Natural killer cell treated with Interleukin-12 subunit alpha and Interleukin-12 subunit beta and Interleukin-15 and Interleukin-18, amount 100 ng/mL, for 72 hours (primary cell): ENCODE measurements around the gene MED12L. TPM values are rescaled to one million over a fixed set of nuclear protein-coding genes. Genes with fewer than 3 reads are reported as not detected.

Source experiments
- ATAC-seq, 2 donors: fragments of 150-1000 bp; cut with Tn5 transposase in 1 of 2; sonication (Bioruptor Pico), chemical (Tn5 transposase) in 1 of 2; 2 replicates each; pipeline ENCODE4 v1.10.0; 2021
- DNase-seq: peaks from one replicate; pipeline ENCODE4 v3.0.0; 2022; ENCODE audit warnings: low spot score
- H3K27ac Mint-ChIP-seq, 2 donors: 1 replicate in 1 of 2; 2 replicates in 1 of 2; pipeline ENCODE4 v1.8.0; 2022; ENCODE audit warnings: mixed read lengths in 2 of 2, mild to moderate bottlenecking in 1 of 2, moderate library complexity in 1 of 2
- H3K27me3 Mint-ChIP-seq, 2 donors: 1 replicate in 1 of 2; 2 replicates in 1 of 2; pipeline ENCODE4 v1.8.0; 2022; ENCODE audit warnings: mixed read lengths in 2 of 2
- H3K36me3 Mint-ChIP-seq: one replicate; pipeline ENCODE4 v1.8.0; 2022; ENCODE audit warnings: mixed read lengths
- H3K4me1 Mint-ChIP-seq, 2 donors: 1 replicate in 1 of 2; 2 replicates in 1 of 2; pipeline ENCODE4 v1.8.0; 2022; ENCODE audit warnings: low read depth in 2 of 2, mixed read lengths in 2 of 2, mild to moderate bottlenecking in 1 of 2
- H3K4me3 Mint-ChIP-seq: one replicate; pipeline ENCODE4 v1.8.0; 2022; ENCODE audit warnings: mixed read lengths
- H3K9me3 Mint-ChIP-seq: 2 replicates; pipeline ENCODE4 v1.8.0; 2022; ENCODE audit warnings: mixed read lengths
- total RNA-seq, 2 donors: library from RNA; stranded (reverse); gene quantifications; one replicate each; pipeline ENCODE4 v1.2.3, GENCODE V29; 2022

The MED12L gene
- total RNA-seq, 2 donors from 2014 or later: 1.7 to 2.8 TPM

DNA sequence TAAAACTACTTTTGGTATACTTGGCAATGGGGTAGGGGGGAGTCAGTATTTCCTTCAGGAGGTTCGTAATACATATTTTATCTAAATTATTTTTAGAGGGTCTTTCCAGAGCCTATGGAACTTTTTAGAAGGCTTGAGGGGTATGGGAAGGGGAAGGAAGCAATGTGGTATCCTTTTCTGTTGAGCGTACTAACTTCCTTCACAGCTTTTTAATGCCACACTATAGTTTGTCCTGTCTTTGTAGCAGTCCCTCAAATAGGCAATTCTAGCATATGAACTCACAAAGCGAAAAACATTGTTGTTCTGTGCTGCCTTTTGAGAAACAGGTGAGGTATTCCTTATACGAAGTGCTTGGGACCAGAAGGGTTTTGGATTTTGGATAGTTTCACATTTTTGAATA is 266.2 kb downstream of the MED12L start:
- Mint-ChIP-seq H3K4me3 (peak overlapping the region; percentile 2), H3K9me3 (no peaks in the 10 kb centered on the region), H3K27me3 (peaks cover 0 to 8% of the 10 kb centered on the region in 2 donors), H3K4me1 (peaks cover 11 to 18% of the 10 kb centered on the region in 2 donors), H3K36me3 (no peaks in the 10 kb centered on the region), H3K27ac (peak overlapping the region in 1 of 2 donors; percentile 40)
- DNase-seq (no peak), ATAC-seq (no peak)

- ATAC-seq: no peak
- no peak for DNase-seq
Measured at GRCh38 chr3:151356794-151357462, 271.5 kb downstream of the MED12L start.

DNA sequence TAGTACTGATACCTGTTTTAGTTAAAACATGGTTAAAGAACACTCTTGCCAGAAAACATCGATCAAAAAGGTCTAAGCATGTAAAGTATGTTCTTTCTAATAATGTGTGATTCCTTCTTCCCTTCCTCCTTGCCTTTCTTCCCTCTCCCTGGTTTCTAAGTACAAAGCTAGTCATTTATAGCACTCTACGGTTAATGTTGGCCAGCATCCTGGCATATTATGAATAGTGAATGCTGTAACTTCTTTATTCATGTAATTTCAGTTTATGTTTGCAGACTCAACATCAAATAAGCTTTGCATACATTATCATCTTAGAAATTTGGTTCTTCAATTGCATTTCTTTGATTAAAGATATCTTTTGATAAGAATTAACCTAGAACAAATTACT is 272.0 kb downstream of the MED12L start:
- Mint-ChIP-seq H3K27ac (no peak overlapping the region), H3K27me3 (peaks cover 0 to 3% of the 10 kb centered on the region in 2 donors), H3K36me3 (no peaks in the 10 kb centered on the region), H3K9me3 (no peaks in the 10 kb centered on the region), H3K4me1 (no peaks in the 10 kb centered on the region), H3K4me3 (no peak overlapping the region)
- ATAC-seq (no peak), DNase-seq (no peak)

More at GRCh38 chr3:151356794-151357462, 271.5 kb downstream of the MED12L start:
- H3K4me3 Mint-ChIP-seq: no peak overlapping the region
- H3K9me3 Mint-ChIP-seq: no peaks in the 10 kb centered on the region
- no peaks in the 10 kb centered on the region for H3K36me3 Mint-ChIP-seq
- no peaks in the 10 kb centered on the region for H3K4me1 Mint-ChIP-seq
- no peaks in the 10 kb centered on the region for H3K27me3 Mint-ChIP-seq
- no peak overlapping the region for H3K27ac Mint-ChIP-seq

DNA sequence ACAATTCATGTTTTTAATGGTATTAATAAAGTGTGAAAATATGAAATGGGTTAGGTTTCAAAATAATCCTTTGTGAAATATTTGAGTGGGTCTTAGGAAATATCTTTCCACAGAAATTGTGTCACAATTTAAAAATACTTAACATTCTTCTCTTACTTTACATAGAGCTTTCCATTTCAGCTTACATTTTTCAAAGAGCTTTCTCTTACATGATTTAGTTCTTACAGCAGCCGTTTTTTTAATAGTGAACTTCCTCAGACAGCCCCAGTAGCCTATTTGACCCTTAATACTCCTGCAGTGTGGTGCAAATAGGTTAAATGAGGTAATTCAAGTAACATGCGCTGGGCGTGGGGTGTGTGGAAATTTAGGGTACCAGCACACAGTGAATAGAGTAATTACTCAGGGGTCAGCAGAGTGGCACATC is 277.3 kb downstream of the MED12L start:
- Mint-ChIP-seq H3K4me3 (no peak overlapping the region), H3K9me3 (no peaks in the 10 kb centered on the region), H3K27me3 (peaks cover 0 to 17% of the 10 kb centered on the region in 2 donors), H3K4me1 (no peaks in the 10 kb centered on the region), H3K36me3 (no peaks in the 10 kb centered on the region), H3K27ac (no peak overlapping the region)
- ATAC-seq: no peak
- DNase-seq: no peak

- Mint-ChIP-seq H3K9me3 (no peaks in the 10 kb centered on the region), H3K36me3 (no peaks in the 10 kb centered on the region), H3K4me3 (no peak overlapping the region), H3K4me1 (no peaks in the 10 kb centered on the region), H3K27me3 (peaks cover 0 to 17% of the 10 kb centered on the region in 2 donors), H3K27ac (no peak overlapping the region)
- no peak for ATAC-seq
- DNase-seq: no peak
Measured at GRCh38 chr3:151366993-151367392, 281.5 kb downstream of the MED12L start.

GRCh38 chr3:151367448-151367847 is 282.0 kb downstream of the MED12L start:
- H3K27ac Mint-ChIP-seq: no peak overlapping the region
- H3K36me3 Mint-ChIP-seq: no peaks in the 10 kb centered on the region
- H3K4me1 Mint-ChIP-seq: no peaks in the 10 kb centered on the region
- no peaks in the 10 kb centered on the region for H3K9me3 Mint-ChIP-seq
- no peak overlapping the region for H3K4me3 Mint-ChIP-seq
- DNase-seq (no peak), ATAC-seq (no peak)
- peaks cover 0 to 14% of the 10 kb centered on the region in 2 donors for H3K27me3 Mint-ChIP-seq

- Mint-ChIP-seq H3K36me3 (no peaks in the 10 kb centered on the region), H3K4me3 (no peak overlapping the region), H3K27me3 (peaks cover 0 to 5% of the 10 kb centered on the region in 2 donors), H3K27ac (no peak overlapping the region), H3K4me1 (no peaks in the 10 kb centered on the region), H3K9me3 (no peaks in the 10 kb centered on the region)
- DNase-seq (no peak), ATAC-seq (no peak)
Measured at GRCh38 chr3:151371526-151371925, 286.1 kb downstream of the MED12L start.

DNA sequence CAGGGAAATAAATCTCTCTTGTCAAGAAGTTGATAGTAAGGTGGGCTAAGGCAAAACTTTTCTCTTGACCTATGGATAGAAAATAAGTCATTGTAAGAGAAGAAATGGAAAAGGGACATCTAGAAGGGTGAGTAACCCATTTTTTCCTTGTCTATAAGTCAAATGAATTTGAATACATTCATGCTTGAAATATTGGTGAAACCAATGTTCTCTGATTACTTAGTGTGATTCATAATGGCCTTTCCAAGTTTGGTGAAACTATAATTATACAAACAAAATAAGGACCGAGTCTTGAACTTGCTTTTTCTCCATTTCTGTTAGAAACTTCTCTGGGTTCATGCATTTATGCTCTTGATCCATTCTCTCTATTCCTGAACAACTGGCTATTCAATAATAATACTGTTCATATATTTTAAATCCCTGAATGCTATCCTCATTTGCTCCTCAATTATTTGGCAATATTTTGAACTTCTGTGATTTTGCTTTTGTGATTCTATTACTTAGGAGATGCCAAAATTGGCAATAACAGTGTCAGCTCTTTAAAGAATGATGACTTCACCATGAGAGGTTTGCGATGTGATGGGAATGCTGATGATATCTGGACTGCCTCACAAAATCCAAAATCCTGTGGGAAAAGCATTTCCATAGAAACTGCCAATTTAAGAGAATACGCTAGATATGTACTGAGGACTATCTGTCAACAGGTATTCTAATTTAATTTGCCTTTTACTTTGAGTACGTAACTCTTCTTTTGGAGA is 286.8 kb downstream of the MED12L start:
- H3K9me3 Mint-ChIP-seq: no peaks in the 10 kb centered on the region
- no peaks in the 10 kb centered on the region for H3K36me3 Mint-ChIP-seq
- ATAC-seq (no peak), DNase-seq (no peak)
- no peak overlapping the region for H3K27ac Mint-ChIP-seq
- no peaks in the 10 kb centered on the region for H3K4me1 Mint-ChIP-seq
- H3K4me3 Mint-ChIP-seq: no peak overlapping the region
- H3K27me3 Mint-ChIP-seq: peaks cover 0 to 4% of the 10 kb centered on the region in 2 donors

GRCh38 chr3:151377768-151378385 is 292.4 kb downstream of the MED12L start:
- no peaks in the 10 kb centered on the region for H3K27me3 Mint-ChIP-seq
- ATAC-seq (no peak), DNase-seq (no peak)
- no peaks in the 10 kb centered on the region for H3K36me3 Mint-ChIP-seq
- no peak overlapping the region for H3K27ac Mint-ChIP-seq
- H3K4me1 Mint-ChIP-seq: no peaks in the 10 kb centered on the region
- H3K9me3 Mint-ChIP-seq: no peaks in the 10 kb centered on the region
- H3K4me3 Mint-ChIP-seq: no peak overlapping the region

DNA sequence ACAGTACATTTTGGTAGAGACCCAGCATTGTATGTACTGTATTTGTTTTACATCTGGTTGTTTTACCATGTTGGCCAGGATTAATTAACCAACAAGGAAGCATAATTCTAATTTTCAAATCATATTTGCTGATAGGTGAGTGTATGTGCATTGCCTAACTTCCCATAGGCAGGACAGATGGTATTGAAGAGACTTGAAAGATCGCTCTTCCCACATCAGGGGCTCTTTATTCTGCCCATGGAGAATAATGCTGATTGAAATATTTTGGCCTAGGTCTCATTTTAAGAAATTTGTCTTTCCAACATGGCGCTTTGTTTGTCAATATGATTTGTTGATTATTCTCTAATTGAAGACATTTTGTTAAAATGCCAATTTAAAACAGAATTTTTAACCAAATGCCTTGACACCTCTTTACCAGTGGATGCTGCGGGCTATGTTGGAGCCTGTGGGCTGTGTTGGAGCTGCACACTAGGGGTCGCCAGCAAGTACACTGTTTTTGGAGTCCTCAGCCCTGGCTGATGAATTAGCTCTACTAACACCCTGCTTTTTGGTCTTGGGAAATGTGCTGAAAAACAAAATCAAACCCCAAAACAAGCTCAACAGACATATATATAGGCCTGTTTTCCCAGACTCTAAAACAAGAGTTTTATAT is 293.7 kb downstream of the MED12L start:
- no peaks in the 10 kb centered on the region for H3K27me3 Mint-ChIP-seq

GRCh38 chr3:151382671-151383070 is 297.2 kb downstream of the MED12L start:
- no peaks in the 10 kb centered on the region for H3K9me3 Mint-ChIP-seq
- DNase-seq (no peak), ATAC-seq (no peak)
- H3K27me3 Mint-ChIP-seq: no peaks in the 10 kb centered on the region
- no peaks in the 10 kb centered on the region for H3K36me3 Mint-ChIP-seq
- H3K27ac Mint-ChIP-seq: no peak overlapping the region
- H3K4me3 Mint-ChIP-seq: no peak overlapping the region
- H3K4me1 Mint-ChIP-seq: peaks cover 5 to 12% of the 10 kb centered on the region in 2 donors

More for the DNA sequence above, 293.7 kb downstream of the MED12L start:
- Mint-ChIP-seq H3K9me3 (no peaks in the 10 kb centered on the region), H3K4me1 (peaks cover 0 to 6% of the 10 kb centered on the region in 2 donors), H3K27ac (no peak overlapping the region), H3K4me3 (no peak overlapping the region), H3K36me3 (no peaks in the 10 kb centered on the region)
- DNase-seq (no peak), ATAC-seq (no peak)

DNA sequence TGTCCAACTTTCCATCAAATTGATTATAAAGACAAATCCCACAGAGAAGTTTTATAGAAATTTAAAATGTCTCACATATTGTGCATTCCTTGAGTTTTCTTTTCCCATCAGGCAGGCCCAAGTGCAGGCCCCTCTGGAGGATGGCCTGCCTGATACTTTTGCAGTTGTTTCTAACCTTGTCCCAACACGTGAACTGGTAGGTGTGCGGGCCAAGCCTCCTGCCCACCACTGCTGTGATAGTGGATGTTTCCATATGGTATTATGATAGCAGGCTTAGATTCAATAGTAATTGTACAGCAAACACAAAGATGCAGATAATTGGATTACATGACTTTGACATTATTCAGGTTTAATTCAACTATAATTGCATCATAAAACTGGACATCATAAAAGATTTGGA is 297.6 kb downstream of the MED12L start:
- no peak overlapping the region for H3K4me3 Mint-ChIP-seq
- H3K9me3 Mint-ChIP-seq: no peaks in the 10 kb centered on the region
- H3K27me3 Mint-ChIP-seq: no peaks in the 10 kb centered on the region
- peaks cover 5 to 12% of the 10 kb centered on the region in 2 donors for H3K4me1 Mint-ChIP-seq
- H3K27ac Mint-ChIP-seq: no peak overlapping the region
- H3K36me3 Mint-ChIP-seq: no peaks in the 10 kb centered on the region
- DNase-seq: no peak
- no peak for ATAC-seq

DNA sequence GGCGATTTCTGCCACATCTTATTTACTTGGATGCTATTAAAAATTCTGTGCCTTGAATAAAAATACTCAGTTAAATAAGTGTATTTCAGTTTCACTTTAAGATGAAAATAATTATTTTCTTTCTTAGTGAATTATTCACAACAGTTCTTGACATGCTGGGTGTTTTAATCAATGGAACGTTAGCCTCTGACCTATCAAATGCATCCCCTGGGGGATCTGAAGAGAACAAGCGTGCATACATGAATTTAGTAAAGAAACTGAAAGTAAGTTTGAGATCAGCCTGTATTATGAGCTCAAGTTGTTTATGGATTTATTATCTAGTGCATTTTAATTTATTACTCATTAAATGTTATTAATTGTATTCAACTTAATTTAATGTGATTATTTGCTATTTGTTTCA is 298.5 kb downstream of the MED12L start:
- Mint-ChIP-seq H3K36me3 (no peaks in the 10 kb centered on the region), H3K27me3 (no peaks in the 10 kb centered on the region), H3K4me3 (no peak overlapping the region), H3K27ac (no peak overlapping the region), H3K4me1 (peaks cover 5 to 12% of the 10 kb centered on the region in 2 donors), H3K9me3 (no peaks in the 10 kb centered on the region)
- no peak for DNase-seq
- ATAC-seq: no peak
